ENCODE measurements around the gene MKLN1. TPM values are rescaled to one million over a fixed set of nuclear protein-coding genes. Genes with fewer than 3 reads are reported as not detected.

MKLN1 gene
- total RNA-seq, 1 experiment from 2014 or later: 34.3 TPM

- no peaks in the 10 kb centered on the region for H3K9me3 ChIP-seq (ENCODE audit: control insufficient read depth, low read depth, low read length)
- H3K9me3 Mint-ChIP-seq: no peaks in the 10 kb centered on the region
- H3K18ac ChIP-seq (ENCODE audit: insufficient read length, low read depth, low read length): no peak overlapping the region
- no peak overlapping the region for H3K4me2 ChIP-seq (ENCODE audit: insufficient read depth, insufficient read length, low read length)
- H2BK5ac ChIP-seq (ENCODE audit: insufficient read length, low read length): no peak overlapping the region
- no peak for TF ChIP-seq CTCF (conservative IDR thresholded peaks at IDR 0.05)
- no peak for DNase-seq
- no peak overlapping the region for H3K56ac ChIP-seq (ENCODE audit: insufficient read length, low read depth, low read length)
- no peak overlapping the region for H4K5ac ChIP-seq (ENCODE audit: insufficient read length, low read depth, low read length)
- H2AK5ac ChIP-seq (ENCODE audit: insufficient read length, low read length): no peak overlapping the region
- H3K9ac ChIP-seq (ENCODE audit: extremely low read depth, insufficient read length, low read length): no peak overlapping the region
- no peaks in the 10 kb centered on the region for H3K27me3 Mint-ChIP-seq (ENCODE audit: low read depth)
- no peaks in the 10 kb centered on the region for H4K20me1 ChIP-seq (ENCODE audit: control insufficient read depth, insufficient read depth, insufficient read length)
- H3K27me3 ChIP-seq (ENCODE audit: insufficient read depth, low read length): no peaks in the 10 kb centered on the region
- H4K8ac ChIP-seq (replicated peaks; ENCODE audit: insufficient read length, low read depth, low read length): no peak overlapping the region
- no peak overlapping the region for H3K14ac ChIP-seq (ENCODE audit: insufficient read depth, low read length)
- H2AFZ ChIP-seq (ENCODE audit: low read length): no peak overlapping the region
- no peak overlapping the region for H3K27ac ChIP-seq (ENCODE audit: insufficient read length, low read depth, low read length)
- H2BK20ac ChIP-seq (ENCODE audit: low read depth, low read length, poor library complexity, severe bottlenecking): no peak overlapping the region
- peaks cover 71 to 77% of the 10 kb centered on the region in 2 experiments for H3K4me1 Mint-ChIP-seq
- no peak overlapping the region for H3T11ph ChIP-seq (ENCODE audit: low read length)
- no CpG with 5 or more reads among the region's 4 CpGs for WGBS (ENCODE audit: extremely low coverage, insufficient read length, low lambda C conversion rate)
- no peak overlapping the region for H2BK15ac ChIP-seq (ENCODE audit: low read depth, low read length)
- H3K4me3 Mint-ChIP-seq: peak overlapping the region in 1 of 2 experiments; percentile 6; a peak in 1 of 5 replicates
- H3K23ac ChIP-seq (ENCODE audit: insufficient read length, low read depth, low read length): no peak overlapping the region
- H3K4me1 ChIP-seq (ENCODE audit: insufficient read depth, low read length): peaks cover 13% of the 10 kb centered on the region; the same call in 1 of the 2 replicates
- peak overlapping the region; percentile 5 to 80 (median 72); a peak in 4 of 7 replicates for H3K27ac Mint-ChIP-seq
- no peaks in the 10 kb centered on the region for H3K79me1 ChIP-seq (ENCODE audit: insufficient read depth, low read depth, low read length, poor library complexity, severe bottlenecking)
- H3K79me2 ChIP-seq (ENCODE audit: insufficient read depth, low read length): peaks cover 75% of the 10 kb centered on the region
- H3K36me3 Mint-ChIP-seq (ENCODE audit: insufficient read depth in 1 of 3, low read depth in 3 of 3): peaks cover 35 to 64% (median 50%) of the 10 kb centered on the region in 3 experiments
- no peaks in the 10 kb centered on the region for H3K23me2 ChIP-seq (ENCODE audit: insufficient read length, low read depth, low read length, poor library complexity, severe bottlenecking)
- H3K4ac ChIP-seq (ENCODE audit: low read depth, low read length): no peak overlapping the region
- no peak overlapping the region for H4K91ac ChIP-seq (ENCODE audit: insufficient read length, low read depth, low read length)
- no peak overlapping the region for H2BK12ac ChIP-seq (ENCODE audit: insufficient read length, low read depth, low read length)
- H2BK120ac ChIP-seq (ENCODE audit: low read depth, low read length, poor library complexity, severe bottlenecking): no peak overlapping the region
These were observed 199.8 kb downstream of the MKLN1 start for GRCh38 chr7:131527456-131527855.
